Small intestine (tissue), 7 donors: ENCODE results near the gene AKT2. TPM values are rescaled to one million over a fixed set of nuclear protein-coding genes. Genes with fewer than 3 reads are reported as not detected.

Experiments
- DNase-seq, 2 donors: peaks; one replicate each; pipeline versions ENCODE4 v3.0.0 to v3.0.0-alpha.2; 2013
- FAIRE-seq: peaks from 2 replicates; lab custom pipeline; 2012; peaks lifted over from hg19 to GRCh38; lab: Jason Lieb, UNC
- H3K27ac ChIP-seq, 3 donors: one replicate each; pipeline ENCODE4 v1.5.1; 2013; ENCODE audit warnings: low read length in 2 of 3, mild to moderate bottlenecking in 2 of 3, control low read depth in 1 of 3, inconsistent platforms in 1 of 3, low read depth in 1 of 3, moderate library complexity in 1 of 3
- H3K27me3 ChIP-seq, 3 donors: one replicate each; pipeline ENCODE4 v1.6.1; 2013; ENCODE audit warnings: low read length in 3 of 3, inconsistent platforms in 1 of 3; ENCODE audit not compliant: control insufficient read depth in 3 of 3, insufficient read depth in 3 of 3
- H3K36me3 ChIP-seq, 3 donors: one replicate each; pipeline ENCODE4 v1.6.1; 2013; ENCODE audit warnings: low read length in 3 of 3, inconsistent platforms in 1 of 3, low read depth in 1 of 3, mild to moderate bottlenecking in 1 of 3, moderate library complexity in 1 of 3; ENCODE audit not compliant: control insufficient read depth in 3 of 3, insufficient read depth in 2 of 3
- H3K4me1 ChIP-seq, 3 donors: one replicate each; pipeline ENCODE4 v1.6.1; 2013; ENCODE audit warnings: low read length in 2 of 3, inconsistent platforms in 1 of 3, low read depth in 1 of 3, mild to moderate bottlenecking in 1 of 3, moderate library complexity in 1 of 3; ENCODE audit not compliant: control insufficient read depth in 3 of 3, insufficient read depth in 2 of 3
- H3K4me3 ChIP-seq, 3 donors: one replicate each; pipeline ENCODE4 v1.5.1; 2013; ENCODE audit warnings: low read length in 3 of 3, control low read depth in 1 of 3, inconsistent platforms in 1 of 3, low read depth in 1 of 3, mild to moderate bottlenecking in 1 of 3, moderate library complexity in 1 of 3
- H3K9me3 ChIP-seq, 2 donors: one replicate each; pipeline ENCODE4 v1.6.1; 2013; ENCODE audit warnings: low read depth in 1 of 2, low read length in 1 of 2; ENCODE audit not compliant: control insufficient read depth in 2 of 2, insufficient read depth in 1 of 2
- WGBS, 3 donors: extraction: QIAGEN DNeasy Blood & Tissue Kit; methylation state at CpG; one replicate each; pipeline ENCODE4 v1.1.7; 2013; 5-methylcytosine and 5-hydroxymethylcytosine counted together
- polyA plus RNA-seq, 4 donors: library from polyadenylated mRNA; stranded (reverse) in 3 of 4; unstranded in 1 of 4; fragments of 200-250 nt in 3 of 4; fragments of 120-200 nt in 1 of 4; gene quantifications; one replicate each; pipeline versions ENCODE4 v1.2.1 to v1.2.3, GENCODE V29; 2013
- donor health status: healthy with polysubstance abuse.
- donor health status: control.
- donor health status: control.
- donor health status: Bipolar disorder and iron deficiency.
- donor health status: healthy.

The AKT2 gene
- polyA plus RNA-seq, 4 donors = 19.2 to 97.2 (median 48.5) TPM

DNA sequence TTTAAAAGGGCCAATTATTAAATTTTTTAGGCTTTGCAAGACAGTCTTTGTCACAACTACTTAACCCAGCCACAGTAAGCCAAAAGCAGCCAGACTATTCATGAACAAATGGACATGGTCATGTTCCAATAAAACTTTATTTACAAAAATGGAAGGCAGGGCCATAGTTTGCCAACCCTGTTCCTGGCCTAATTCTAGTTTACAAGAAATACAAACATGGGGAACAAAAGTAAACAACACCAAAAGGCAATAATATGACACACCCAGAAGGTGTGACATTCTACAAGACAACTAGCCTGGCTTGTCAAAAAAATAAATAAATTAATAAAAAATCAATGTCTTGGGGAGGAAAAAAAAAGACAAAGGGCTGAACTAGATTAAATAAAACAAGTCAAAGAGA is 33.9 kb downstream of the AKT2 start:
- FAIRE-seq = no peak
- no peak for DNase-seq
- peaks cover 0 to 22% (median 7%) of the 10 kb centered on the region in 3 donors for H3K4me1 ChIP-seq

GRCh38 chr19:40249781-40250180 is 35.4 kb downstream of the AKT2 start:
- FAIRE-seq (no peak), DNase-seq (no peak)
- peaks cover 2 to 57% (median 9%) of the 10 kb centered on the region in 3 donors for H3K36me3 ChIP-seq
- no peak overlapping the region for H3K4me3 ChIP-seq
- WGBS, 3 donors = 86 to 88% (median 88%) methylated on average over 11 of the region's 11 CpGs
- H3K9me3 ChIP-seq = no peaks in the 10 kb centered on the region
- no peak overlapping the region for H3K27ac ChIP-seq
- H3K27me3 ChIP-seq = no peaks in the 10 kb centered on the region
- H3K4me1 ChIP-seq = peaks cover 0 to 11% (median 3%) of the 10 kb centered on the region in 3 donors

More for the DNA sequence above, 33.9 kb downstream of the AKT2 start:
- Histone ChIP-seq H3K9me3 (no peaks in the 10 kb centered on the region), H3K36me3 (peaks cover 6 to 69% (median 16%) of the 10 kb centered on the region in 3 donors), H3K27me3 (no peaks in the 10 kb centered on the region), H3K4me3 (no peak overlapping the region), H3K27ac (no peak overlapping the region)

GRCh38 chr19:40249201-40249600 is 35.9 kb downstream of the AKT2 start:
- Histone ChIP-seq H3K4me1 (peaks cover 0 to 10% (median 3%) of the 10 kb centered on the region in 3 donors), H3K9me3 (no peaks in the 10 kb centered on the region), H3K27me3 (no peaks in the 10 kb centered on the region), H3K27ac (no peak overlapping the region), H3K4me3 (no peak overlapping the region), H3K36me3 (peaks cover 2 to 57% (median 9%) of the 10 kb centered on the region in 3 donors)
- FAIRE-seq (no peak), DNase-seq (no peak)
- 85 to 89% (median 88%) methylated on average over 10 of the region's 10 CpGs for WGBS, 3 donors

DNA sequence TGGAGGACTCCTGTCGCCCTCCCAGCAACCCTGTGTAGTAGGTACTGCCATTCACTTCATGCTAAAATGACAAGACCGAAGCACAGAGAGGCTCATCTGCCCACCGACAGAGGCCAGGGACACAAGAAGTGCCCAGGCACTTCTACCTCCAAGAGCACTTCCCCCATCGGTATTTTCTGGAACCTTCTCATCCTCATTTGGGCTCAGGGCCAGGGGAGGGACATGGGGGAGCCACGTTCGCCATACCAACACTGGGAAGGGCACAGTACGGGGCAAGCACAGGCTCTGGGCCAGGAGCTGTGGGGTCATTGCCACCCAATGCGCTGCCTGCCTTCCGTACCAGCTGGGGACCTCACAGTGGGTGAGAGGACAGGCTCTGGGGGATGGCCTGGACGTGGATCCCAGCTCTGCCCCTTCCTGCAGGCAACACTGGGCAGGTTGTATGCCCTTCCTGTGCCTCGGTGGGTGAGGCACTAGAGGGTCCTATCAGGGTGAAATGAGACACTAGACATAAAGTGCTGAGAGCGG is 37.3 kb downstream of the AKT2 start:
- Histone ChIP-seq H3K27ac (no peak overlapping the region), H3K27me3 (no peaks in the 10 kb centered on the region), H3K9me3 (no peaks in the 10 kb centered on the region), H3K36me3 (peaks cover 2 to 64% (median 9%) of the 10 kb centered on the region in 3 donors), H3K4me1 (no peaks in the 10 kb centered on the region), H3K4me3 (no peak overlapping the region)
- FAIRE-seq (no peak), DNase-seq (no peak)
- WGBS, 3 donors = 80 to 90% (median 88%) methylated on average over 12 of the region's 12 CpGs

- WGBS, 3 donors = 84 to 91% (median 86%) methylated on average over 6 of the region's 6 CpGs
- Histone ChIP-seq H3K4me3 (no peak overlapping the region), H3K27me3 (no peaks in the 10 kb centered on the region), H3K9me3 (no peaks in the 10 kb centered on the region), H3K27ac (no peak overlapping the region), H3K4me1 (no peaks in the 10 kb centered on the region), H3K36me3 (peaks cover under 1 to 66% (median 8%) of the 10 kb centered on the region in 3 donors)
- DNase-seq (no peak), FAIRE-seq (no peak)
Measured at GRCh38 chr19:40247178-40247577, 38.0 kb downstream of the AKT2 start.

DNA sequence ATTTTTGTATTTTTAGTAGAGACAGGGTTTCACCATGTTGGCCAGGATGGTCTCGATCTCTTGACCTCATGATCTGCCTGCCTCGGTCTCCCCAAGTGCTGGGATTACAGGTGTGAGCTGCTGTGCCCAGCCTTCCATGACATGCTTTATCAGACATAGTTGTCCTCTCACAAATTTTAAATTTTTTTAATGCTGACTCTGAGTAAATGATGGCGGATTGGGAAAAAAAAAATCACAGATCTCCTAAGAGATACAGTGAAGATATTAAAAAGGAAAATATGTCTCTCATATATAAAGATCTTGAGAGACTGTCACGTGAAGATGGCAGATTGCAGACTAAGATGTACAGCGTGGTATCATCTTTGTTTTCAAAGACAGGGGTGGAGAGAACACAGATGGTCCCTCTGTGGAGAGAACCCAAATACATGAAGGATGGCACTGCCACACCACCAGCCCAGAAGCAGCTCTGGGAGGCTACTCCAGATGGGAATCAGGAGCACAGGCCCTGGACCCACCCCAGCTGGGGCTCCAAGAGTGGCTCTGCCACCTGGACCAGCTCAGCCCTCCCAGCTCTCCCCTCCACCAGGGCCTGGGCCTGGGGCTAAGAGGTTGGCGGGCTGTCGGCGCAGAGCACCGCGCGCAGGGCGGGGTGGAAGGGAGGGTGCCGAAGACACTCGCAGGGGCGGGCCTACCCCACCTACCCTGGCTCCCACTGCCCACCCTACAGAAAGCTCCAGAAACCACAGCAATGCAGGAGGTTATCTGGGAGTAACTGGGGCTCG is 38.7 kb downstream of the AKT2 start:
- FAIRE-seq (no peak), DNase-seq (no peak)
- Histone ChIP-seq H3K36me3 (peaks cover 2 to 67% (median 4%) of the 10 kb centered on the region in 3 donors), H3K4me1 (no peaks in the 10 kb centered on the region), H3K9me3 (no peaks in the 10 kb centered on the region), H3K27ac (no peak overlapping the region), H3K4me3 (no peak overlapping the region), H3K27me3 (no peaks in the 10 kb centered on the region)
- WGBS, 3 donors = 95 to 96% (median 96%) methylated on average over 15 to 16 of the region's 16 CpGs

DNA sequence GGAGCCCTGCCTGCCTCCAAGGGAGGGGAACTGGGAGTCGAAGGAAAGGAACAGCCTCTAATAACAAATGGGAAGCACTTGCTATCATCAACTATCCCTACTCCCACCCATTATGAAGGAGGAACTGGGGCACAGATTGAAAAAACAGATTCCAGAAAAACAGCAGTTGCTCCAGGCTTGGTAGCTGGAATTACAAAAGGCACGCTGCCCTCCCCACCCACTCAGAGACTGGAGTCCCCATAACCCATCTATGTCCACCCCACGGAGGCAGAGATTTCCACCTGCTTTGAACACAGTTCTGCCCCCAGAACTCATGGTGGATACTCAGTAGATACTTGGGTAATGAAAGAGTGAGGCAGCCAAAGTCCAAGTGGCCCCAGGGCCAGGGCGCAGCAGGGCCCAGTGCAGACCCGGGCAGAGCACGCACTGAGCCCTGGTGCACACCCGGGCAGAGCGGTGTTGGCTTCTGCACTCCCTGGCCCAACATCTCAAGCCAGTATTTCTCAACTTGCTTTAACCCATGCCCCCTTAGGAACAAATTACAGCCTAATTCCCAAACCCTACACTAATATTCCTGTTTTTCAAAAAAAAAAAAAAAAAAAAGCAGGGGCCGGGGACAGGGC is 39.5 kb downstream of the AKT2 start:
- no peaks in the 10 kb centered on the region for H3K27me3 ChIP-seq
- H3K27ac ChIP-seq = no peak overlapping the region
- H3K4me1 ChIP-seq = no peaks in the 10 kb centered on the region
- peaks cover 2 to 70% (median 4%) of the 10 kb centered on the region in 3 donors for H3K36me3 ChIP-seq
- no peaks in the 10 kb centered on the region for H3K9me3 ChIP-seq
- DNase-seq (no peak), FAIRE-seq (no peak)
- H3K4me3 ChIP-seq = no peak overlapping the region
- 75 to 87% (median 83%) methylated on average over 9 of the region's 9 CpGs for WGBS, 3 donors

DNA sequence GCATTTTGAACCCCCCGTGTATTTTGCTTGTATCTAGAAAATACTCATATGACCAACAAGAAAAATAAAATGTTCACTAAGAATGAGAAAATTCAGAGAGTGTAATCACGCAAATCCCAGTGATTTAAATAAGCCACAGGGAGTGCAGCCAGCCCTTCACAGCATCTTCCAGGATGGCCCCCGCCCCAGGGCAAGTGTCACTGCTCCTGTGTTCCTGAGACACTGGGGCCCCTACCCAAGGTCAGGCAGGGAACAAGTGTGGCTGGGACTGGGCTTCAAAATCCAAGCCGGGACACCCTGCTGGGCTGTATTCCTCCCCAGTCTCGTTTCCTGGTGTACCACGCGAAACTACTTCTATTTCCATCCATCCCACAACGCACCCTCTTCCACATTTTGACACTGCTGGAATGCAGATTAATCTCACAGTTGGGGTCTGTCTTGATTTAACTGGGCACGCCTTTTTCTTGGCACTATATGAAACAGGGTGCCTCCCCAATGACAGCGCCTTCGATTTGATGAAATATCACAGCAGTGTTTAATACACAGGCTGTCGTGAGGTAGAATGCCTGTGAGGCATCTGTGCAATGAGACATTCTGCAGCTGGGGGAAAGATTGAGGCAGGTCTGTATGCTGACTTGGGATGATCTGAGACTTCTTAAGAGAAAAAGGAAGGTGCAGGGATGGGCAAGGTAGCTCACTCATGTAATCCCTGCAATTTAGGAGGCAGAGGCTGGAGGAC is 40.4 kb downstream of the AKT2 start:
- peaks cover 2 to 71% (median 5%) of the 10 kb centered on the region in 3 donors for H3K36me3 ChIP-seq
- no peak for DNase-seq
- WGBS, 3 donors = 83 to 91% (median 89%) methylated on average over 12 of the region's 12 CpGs
- FAIRE-seq = no peak
- no peak overlapping the region for H3K27ac ChIP-seq
- H3K9me3 ChIP-seq = no peaks in the 10 kb centered on the region
- no peaks in the 10 kb centered on the region for H3K4me1 ChIP-seq
- no peak overlapping the region for H3K4me3 ChIP-seq
- no peaks in the 10 kb centered on the region for H3K27me3 ChIP-seq
